GM21717 (cell line): ENCODE results near the gene MAGEH1.
"Not testable (repeated sequence)": the region's sequence is repeated elsewhere in the genome, so short reads cannot be mapped to it uniquely, and the experiment has no call there.

Experiments
- ATAC-seq: cut with Tn5 transposase; IDR thresholded peaks from one replicate; pipeline ENCODE4 v1.9.1; 2021; ENCODE audit warnings: mild to moderate bottlenecking, moderate library complexity; ENCODE audit not compliant: unreplicated experiment

Gene MAGEH1, protein sequence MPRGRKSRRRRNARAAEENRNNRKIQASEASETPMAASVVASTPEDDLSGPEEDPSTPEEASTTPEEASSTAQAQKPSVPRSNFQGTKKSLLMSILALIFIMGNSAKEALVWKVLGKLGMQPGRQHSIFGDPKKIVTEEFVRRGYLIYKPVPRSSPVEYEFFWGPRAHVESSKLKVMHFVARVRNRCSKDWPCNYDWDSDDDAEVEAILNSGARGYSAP

DNA sequence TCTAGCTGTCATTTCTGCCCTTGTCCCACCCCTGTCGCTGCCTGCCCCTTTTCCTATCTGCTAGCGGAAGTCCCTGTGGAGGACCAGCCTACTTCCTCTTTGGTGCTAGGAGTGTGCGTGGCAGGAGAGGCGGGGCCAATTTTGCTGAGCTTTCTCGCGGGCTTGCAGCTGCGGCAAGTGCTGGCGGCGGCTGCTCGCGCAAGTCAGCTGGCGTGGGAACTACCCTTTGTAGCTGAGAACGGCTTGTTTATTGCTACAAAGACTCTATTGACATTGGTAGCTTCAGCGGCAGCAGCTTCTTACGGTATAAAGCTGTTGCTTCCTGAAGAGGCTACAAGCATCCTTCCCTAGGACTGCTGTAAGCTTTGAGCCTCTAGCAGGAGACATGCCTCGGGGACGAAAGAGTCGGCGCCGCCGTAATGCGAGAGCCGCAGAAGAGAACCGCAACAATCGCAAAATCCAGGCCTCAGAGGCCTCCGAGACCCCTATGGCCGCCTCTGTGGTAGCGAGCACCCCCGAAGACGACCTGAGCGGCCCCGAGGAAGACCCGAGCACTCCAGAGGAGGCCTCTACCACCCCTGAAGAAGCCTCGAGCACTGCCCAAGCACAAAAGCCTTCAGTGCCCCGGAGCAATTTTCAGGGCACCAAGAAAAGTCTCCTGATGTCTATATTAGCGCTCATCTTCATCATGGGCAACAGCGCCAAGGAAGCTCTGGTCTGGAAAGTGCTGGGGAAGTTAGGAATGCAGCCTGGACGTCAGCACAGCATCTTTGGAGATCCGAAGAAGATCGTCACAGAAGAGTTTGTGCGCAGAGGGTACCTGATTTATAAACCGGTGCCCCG lies at the start of gene MAGEH1:
Gene MAGEH1 (plus strand): TSS at position 138 of the 843 bp plus-strand sequence. CDS start 248 bp downstream, at position 386.
- ATAC-seq, result peak; percentile 99

DNA sequence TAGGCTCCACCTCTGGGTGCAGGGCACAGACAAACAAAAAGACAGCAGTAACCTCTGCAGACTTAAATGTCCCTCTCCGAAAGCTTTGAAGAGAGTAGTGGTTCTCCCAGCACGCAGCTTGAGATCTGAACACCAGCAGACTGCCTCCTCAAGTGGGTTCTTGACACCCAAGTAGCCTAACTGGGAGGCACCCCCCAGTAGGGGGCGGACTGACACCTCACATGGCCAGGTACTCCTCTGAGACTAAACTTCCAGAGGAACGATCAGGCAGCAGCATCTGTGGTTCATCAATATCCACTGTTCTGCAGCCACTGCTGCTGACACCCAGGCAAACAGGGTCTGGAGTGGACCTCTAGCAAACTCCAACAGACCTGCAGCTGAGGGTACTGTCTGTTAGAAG lies 24.8 kb upstream of the MAGEH1 start:
- ATAC-seq, result not testable (repeated sequence)

DNA sequence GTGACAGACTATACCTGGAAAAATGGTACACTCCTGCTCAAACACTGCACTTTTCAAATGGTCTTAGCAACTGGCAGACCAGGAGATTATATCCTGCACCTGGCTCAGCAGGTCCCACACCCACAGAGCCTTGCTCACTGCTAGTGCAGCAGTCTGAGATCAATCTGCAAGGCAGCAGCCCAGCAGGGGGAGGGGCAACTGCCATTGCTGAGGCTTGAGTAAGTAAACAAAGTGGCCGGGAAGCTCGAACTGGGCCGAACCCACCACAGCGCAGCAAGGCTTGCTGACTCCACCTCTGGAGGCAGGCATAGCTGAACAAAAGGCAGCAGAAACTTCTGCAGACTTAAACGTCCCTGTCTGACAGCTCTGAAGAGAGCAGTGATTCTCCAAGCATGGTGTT lies 8.5 kb upstream of the MAGEH1 start:
- not testable (repeated sequence) for ATAC-seq

DNA sequence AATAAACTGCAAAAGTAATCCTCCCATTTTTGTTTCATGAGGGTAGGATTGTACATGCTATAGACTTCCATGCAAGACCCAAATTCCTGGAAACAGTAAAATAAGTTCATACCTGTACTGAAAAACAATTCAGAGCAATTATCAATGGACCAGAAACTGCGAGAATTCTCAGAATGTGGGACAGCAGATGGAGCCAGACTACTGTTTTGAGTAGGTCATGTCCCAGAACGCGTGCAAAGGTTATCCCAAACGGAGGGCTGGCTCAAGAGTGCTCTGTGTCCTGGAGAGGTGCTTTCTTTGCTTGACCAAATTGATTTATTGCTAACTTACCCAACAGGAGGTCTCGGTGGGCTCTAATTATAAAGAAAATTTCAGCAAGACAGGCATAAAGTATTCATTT lies 1.7 kb upstream of the MAGEH1 start:
- no peak for ATAC-seq

DNA sequence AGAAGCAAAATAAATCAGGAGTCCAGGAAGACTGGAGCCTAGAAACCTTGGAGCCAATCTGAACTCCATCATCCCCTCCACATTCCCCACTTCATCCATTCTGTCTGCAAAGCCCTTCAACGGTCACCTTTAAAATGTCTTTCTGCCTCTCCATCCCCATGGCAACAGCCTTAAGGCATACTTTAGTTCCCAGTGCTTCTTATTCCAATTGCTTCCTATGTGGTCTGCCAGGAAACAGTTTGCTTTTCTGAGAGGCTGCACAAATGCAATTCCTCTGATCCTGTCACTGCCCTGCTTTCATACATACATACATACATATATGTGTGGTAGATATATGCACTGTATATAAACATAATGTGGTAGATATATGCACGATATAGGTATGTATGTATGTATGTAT lies 786 bp upstream of the MAGEH1 start:
- no peak for ATAC-seq

DNA sequence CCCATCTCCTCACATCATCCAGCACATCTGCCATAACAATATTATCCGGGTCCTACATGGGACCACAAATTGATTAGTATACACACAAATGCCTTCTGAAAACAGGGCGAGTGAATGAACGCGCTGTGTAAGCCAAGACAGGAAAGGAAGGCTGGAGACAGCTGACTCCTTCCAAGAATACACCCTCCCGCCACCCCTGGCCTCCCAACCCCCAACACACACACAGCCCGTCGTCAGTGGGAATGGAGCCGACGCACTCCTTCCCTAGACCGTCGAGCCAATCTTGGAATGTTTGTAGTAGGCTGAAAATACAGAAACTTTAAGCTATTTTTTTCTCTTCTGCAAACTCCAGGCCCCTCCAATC lies 319 bp upstream of the MAGEH1 start:
- peak; percentile 31 for ATAC-seq

DNA sequence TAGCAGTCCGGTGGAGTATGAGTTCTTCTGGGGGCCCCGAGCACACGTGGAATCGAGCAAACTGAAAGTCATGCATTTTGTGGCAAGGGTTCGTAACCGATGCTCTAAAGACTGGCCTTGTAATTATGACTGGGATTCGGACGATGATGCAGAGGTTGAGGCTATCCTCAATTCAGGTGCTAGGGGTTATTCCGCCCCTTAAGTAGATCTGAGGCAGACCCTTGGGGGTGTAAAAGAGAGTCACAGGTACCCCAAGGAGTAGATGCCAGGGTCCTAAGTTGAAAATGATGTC lies 852 bp downstream of the MAGEH1 start:
- no peak for ATAC-seq

DNA sequence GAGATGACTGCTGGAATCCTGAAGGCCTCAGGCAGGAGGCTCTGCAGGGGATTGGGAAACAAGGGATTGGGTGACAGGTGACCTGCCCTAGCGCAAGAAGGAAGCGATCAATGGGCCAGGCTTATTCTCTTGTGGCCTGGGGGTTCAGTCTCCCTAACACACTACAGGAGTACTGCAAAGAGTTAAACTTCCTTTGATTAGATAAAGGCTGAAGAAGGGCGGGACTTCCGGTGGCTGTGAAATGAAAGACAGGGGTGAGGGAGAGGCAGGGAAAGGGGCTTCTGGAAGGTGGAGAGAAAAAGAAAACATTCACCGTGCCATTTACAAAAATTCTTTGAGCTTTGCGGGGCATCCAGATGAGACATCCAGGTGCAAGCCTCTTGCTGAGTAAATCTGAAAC lies 3.8 kb downstream of the MAGEH1 start:
- ATAC-seq, result not testable (repeated sequence)

DNA sequence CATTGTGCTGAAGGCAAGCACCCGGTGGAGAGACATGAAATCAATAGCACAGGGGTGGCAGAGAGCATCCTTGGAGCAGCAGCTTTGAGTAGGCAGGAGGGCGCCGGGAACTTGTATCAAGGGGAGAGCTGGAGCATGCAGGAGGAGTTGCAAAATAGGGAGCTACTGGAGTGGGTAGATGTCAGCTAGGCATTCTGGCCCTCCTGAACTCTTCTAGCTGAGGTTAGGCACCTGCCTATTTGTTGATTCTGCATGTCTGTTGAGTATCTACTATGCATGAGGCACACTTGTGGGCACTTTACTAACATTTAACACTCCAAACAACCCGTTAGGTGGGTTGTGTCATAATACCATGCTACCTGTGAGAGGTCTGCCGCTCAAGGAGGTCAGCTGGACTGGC lies 7.5 kb downstream of the MAGEH1 start:
- ATAC-seq, result not testable (repeated sequence)

DNA sequence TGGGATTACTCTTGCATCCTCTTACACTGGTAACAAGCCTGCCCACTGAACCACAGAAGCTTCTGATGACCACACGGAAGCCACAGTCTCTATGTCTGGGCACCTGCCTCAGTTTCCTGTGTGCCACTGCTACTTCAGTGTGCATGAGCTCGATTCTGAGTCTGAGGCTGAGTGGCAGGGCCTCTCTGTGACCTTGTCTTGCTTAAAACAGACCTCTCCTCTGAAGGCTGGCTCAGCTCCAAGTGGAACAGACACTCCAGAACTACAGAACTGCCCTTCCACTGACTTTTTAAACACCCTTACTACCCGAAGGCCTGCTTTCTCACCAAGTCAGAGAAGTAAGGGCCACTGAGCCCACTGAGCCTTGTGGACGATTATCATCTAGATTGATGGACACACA lies 8.0 kb downstream of the MAGEH1 start:
- ATAC-seq, result not testable (repeated sequence)

DNA sequence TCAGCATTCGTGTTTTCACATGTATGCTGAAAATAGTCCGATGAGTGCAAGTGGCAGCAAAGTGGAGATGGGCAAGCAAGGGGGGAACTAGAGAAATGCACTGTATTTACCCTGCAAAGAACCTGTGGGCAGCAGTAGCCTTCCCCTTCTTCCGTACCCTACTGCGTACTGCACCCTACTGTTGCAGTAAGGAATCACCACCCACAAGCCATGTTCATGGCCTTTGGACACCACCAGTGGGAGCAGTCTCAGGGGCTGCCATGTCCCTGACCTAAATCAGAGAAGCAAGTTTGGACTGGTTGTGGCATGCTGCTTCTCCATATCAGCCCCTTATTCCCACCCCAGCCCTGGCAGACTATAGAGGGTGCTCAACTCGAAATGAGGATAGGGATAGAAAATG lies 12.1 kb downstream of the MAGEH1 start:
- not testable (repeated sequence) for ATAC-seq

DNA sequence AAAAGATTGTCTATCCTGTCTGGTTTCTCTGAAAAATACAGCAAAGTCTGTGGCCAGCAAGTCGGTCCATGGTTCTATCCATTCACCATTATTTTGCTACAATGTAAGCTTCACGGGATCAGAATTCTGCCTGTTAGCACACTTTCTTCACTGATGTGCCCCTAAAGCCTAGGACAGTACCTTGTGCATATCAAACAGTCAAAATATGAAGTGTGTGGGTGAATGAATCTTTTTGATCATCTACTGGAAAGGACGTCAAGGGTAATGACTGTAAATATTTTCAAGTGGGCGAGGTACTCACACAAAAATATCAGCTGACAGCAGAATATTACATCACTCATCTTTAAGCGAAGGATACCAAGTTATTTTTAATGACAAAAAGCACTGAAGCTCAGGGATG lies 13.2 kb downstream of the MAGEH1 start:
- ATAC-seq, result not testable (repeated sequence)

DNA sequence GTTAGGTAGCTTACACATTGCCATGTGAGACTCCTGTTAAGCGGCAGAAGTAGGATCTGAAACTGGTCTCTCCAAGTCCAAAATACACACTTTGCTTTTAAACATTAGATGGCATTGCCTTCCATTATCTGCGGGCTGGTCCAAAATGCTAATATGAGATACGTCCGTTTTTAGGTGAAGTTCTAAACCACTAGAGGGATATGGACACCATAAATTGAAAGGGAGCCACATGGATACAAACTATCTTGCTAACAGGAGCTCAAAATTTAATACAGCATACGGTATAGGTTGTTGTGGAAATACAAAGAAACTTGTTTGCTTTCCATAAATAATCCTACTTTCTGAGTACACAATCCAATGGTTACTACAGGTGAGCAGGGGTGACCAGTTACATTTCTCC lies 13.9 kb downstream of the MAGEH1 start:
- not testable (repeated sequence) for ATAC-seq

DNA sequence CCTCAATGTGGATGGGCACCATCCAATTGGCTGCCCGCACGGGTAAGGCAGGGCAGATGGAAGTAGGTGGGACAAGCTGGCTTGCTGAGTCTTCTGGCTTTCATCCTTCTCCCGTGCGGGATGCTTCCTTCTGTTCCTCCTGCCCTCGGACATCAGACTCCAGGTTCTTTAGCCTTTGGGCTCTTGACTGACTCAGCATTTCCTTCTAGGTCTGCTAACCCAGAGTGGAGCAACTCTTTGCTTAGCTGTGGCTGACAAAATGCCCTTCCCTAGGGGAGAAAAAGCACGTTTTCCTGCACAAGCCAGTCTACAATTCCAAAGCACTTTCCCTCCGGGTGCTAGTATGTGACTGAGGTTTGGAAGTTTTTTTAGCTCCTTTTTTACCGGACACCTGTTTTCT lies 28.0 kb downstream of the MAGEH1 start:
- not testable (repeated sequence) for ATAC-seq

DNA sequence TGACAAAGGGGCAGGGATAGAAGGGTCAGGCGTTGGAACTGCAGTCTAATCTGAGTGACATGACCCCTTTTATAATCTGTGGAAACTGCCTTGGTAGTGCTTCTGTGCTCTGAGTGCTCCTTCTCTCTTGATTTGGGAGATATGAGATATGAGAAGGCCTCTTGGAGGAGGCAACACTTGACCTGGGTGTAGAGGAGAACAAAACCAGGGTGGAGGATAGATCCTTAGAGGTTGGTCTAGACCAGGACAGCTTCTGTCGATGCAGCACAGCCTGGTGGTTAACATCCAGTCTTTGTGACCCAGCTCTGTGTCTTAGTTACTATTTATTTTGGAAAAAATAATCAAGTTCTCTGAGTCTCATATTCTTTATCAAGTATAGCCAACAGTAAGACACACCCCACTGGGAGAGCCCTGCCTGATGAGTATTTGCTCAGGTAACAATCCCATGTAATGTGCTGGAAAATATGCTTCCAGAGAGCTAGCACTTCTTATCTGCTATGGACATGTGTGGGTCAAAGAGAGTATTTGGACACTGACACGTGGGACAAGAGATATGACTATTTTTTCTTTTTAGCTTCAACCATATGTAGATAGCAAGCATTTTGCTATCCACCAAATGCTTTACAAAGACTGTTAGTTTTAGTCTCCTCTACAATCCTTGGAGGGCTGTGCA lies 28.6 kb downstream of the MAGEH1 start:
- no peak for ATAC-seq

DNA sequence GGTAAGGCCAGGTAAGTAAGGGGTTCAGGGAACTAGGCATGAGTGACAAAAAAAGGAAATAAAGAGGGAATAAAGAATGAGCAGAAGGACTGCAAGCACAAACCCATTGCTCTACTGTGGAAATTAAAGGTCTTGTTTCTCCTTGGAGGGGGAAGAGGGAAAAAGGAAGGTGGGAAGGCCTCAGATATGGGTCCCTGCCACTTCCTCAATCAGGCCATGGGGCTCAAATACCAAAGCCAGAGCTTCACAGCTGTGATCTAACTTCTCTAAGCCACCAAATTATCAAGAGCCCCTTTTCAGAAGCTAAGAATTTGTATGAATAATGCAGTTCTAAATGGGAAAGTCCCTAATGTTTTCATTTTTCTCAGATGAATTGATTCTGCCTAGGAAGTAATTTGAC lies 33.0 kb downstream of the MAGEH1 start:
- ATAC-seq, result no peak

DNA sequence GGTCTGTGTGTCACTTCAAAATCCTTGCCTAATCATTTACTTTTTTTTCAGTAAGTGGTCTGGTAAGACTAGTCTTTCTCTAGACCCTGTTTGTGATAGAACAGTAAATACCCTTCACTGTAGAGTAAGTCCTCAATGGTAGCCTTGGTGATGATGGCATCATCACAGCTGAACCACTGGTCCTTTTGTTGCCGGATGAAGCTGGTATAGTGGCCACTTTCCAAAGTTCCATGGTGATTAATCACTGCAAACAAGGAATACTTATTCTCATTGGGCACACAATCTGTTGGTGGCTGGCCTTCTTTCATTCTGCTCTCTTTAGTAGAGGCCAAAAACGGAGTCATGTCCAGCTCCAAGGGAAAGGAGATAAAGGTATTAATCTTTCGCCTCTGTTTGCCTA lies 34.8 kb downstream of the MAGEH1 start:
- no peak for ATAC-seq

DNA sequence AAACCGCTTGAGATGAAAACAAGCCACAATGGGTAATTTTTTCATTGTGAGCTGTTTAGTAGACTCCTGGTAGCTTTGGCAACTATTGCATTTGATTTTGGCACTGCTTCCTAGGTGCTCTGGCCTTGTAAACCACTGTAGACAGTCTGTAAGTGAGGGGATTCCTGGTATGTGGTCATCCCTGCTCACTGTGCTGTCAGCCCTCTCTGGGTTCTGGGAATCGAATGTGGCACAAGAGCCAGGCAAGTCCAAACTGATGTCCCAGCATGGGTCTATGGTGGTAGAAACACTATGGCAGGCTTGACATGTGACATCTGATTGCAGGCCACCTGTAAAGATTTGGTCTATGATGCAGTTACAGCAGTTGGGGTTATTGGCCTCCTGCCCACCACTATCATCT lies 35.2 kb downstream of the MAGEH1 start:
- ATAC-seq, result no peak

DNA sequence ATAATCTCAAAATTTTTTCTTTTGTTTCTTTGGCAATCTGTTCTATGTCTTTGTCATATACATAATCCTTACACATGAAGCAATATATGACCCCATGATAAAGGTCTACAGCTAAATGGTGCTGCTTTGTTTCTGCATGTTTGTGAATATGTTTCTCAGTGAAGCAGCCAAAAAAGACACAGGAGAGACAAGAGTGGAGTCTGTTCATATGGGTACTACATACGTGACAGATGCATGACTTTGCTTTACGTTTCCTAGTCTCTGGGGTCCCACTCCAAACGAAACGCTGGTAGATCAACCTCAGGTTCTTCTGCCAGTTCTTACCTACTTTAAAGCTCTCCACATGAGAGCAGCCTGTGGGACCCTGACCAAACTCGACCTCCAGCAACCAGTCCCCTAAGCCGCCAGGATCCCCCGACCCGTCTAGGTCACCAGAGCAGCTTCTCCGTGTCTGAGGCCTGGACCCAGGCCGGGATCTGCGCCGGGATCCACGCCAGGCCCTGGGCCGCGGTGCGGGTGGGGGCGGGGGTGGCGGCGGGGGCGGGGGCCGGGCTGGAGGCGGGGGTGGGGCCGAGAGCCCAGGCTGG lies 36.2 kb downstream of the MAGEH1 start:
- ATAC-seq, result peak; percentile 4

DNA sequence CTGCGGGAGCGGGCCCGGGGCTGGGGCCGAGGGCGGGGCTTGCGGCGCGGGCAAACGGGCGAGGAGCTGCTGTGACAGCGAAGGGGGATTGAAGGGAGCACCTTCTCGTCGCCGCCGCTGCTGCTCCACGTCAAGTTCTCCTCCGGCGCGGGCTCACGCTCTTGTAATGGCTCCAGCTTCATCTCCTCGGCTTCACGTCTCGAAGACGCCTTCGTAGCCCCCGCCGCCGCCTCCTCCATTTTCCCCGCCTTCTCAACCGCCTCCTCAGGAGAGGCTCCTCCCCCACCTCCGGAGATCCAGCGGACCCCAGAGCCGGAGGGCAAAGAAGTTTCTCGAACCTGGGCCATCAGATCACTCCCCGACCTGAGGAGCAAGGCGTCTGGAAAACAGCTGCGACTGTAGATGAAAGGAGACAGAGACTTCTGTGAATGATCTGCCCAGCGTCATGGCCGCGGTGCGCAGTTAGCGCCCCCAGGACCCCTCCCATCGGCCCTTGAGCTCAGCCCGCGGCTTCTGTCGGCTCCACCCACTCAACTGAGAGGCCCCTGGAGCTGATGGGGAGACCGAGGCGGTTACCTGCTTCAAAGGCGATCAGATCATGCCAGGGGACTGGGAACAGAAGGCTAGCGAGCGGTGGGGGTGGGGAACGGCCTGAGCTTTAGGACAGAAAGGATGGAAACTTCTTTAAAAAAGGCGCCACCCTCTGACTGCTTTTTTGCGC lies 36.8 kb downstream of the MAGEH1 start:
- ATAC-seq, result peak; percentile 71
